LoVo (cell line): ENCODE measurements around the gene OIT3.
A peak's percentile ranks its signal among the peaks of the same experiment; 100 is the strongest.

ENCODE experiments used
- DNase-seq: peaks from one replicate; pipeline ENCODE4 v3.0.0-alpha.2; 2016; ENCODE audit warnings: low spot score

The OIT3 gene

DNA sequence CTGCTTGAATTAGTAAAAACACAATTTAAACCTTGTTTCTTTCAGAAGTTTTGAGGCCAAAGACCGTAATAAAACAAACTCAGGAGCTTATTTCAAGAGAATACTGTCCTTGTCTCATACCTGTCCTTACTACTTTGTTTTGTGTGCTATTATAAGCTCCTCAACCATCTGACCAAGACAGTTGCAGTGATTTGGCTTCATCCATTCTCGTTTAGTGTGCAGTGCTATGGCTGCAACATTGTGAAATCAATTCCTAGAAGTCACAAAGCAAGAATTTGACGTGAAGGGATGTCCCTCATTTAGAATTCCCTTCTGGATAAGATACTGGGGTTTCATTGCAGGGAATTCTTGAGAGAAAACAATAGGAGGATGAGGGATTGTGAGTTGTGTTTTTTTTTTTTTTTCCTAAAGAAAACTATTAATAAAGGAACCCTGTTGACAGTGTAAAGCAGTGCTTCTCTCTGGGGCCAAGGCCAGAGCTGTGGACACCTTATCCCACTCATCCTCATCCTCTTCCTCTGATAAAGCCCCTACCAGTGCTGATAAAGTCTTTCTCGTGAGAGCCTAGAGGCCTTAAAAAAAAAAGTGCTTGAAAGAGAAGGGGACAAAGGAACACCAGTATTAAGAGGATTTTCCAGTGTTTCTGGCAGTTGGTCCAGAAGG is at the start of gene OIT3:
OIT3 (plus strand) TSS at position 604 of the 663 bp plus-strand sequence. CDS start 60 bp downstream, outside the sequence.
- no peak for DNase-seq

GRCh38 chr10:72846238-72846637 is 47.3 kb upstream of the OIT3 start:
- DNase-seq: no peak

GRCh38 chr10:72847681-72848080 is 45.9 kb upstream of the OIT3 start:
- DNase-seq: no peak

DNA sequence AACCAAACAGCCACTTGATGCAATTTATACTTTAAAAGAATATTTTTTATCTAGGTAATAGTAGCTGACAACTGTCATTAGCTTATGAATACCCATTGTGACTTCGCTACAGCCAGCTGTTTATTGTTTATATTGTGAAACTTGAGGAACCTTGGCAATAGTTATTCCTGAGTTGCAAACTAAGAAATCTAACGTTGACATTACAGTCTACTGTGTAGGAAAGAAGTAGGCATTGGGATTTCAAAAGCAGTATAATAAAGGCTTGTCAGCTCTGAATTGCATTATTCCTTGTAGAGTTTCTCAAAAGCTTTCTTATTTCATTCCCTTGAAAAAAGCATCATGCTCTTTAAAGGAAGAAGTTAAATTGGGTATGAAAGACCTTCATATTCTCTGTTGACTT is 42.7 kb upstream of the OIT3 start:
- no peak for DNase-seq

DNA sequence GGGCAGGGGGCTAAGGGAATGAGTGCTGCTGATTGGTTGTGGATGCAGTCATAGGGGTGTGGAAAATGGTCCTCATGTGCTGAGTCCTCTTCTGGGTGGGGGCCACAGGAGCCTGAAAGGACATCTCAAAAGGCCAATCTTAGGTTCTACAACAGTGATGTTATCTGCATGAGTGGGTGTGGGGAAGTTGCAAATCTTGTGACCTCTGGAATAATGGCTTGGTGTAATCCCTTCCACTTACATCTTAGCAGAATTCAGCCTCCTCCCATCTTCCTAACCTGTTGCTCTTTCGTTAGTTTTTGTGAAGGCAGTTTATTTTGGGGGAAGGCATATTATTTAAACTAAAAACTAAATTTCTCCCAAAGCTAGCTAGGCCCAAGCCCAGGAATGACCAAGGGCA is 42.0 kb upstream of the OIT3 start:
- DNase-seq: no peak

- no peak for DNase-seq
Observed at GRCh38 chr10:72852508-72852907, 41.0 kb upstream of the OIT3 start.

DNA sequence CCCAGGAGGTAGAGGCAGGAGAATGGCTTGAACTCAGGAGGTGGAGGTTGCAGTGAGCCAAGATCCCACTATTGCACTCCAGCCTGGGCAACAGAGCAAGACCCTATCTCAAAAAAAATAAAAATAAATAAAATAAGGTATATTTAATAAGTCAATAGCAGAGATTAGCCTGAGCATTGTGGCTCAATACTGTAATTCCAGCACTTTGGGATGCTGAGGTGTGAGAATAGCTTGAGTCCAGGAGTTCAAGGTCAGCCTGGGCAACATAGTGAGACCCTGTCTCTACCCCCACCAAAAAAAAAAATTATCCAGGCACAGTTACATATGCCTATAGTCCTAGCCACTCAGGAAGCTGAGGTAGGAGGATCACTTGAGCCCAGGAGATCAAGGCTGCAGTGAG is 38.4 kb upstream of the OIT3 start:
- DNase-seq: no peak

- no peak for DNase-seq
Observed at GRCh38 chr10:72855790-72856189, 37.7 kb upstream of the OIT3 start.

DNA sequence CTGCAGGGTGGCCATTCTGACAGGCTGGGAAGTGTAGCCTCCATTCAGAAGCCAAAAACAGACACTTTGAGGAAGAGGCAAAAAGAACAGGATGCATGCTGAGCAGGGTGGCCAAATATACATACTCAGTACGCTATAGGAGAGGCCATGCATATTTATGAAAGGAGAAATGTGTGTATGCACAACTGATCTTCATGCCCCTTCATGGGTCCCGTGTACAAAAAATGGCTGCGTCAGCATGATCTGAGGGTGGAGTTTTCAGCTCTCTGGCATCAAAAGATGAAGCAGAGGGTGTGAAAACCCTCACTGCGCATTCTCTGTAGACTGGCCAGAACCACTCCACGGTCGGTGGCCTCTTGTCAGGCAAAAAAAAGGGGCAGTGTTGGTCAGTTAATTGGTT is 35.5 kb upstream of the OIT3 start:
- no peak for DNase-seq

GRCh38 chr10:72862957-72863356 is 30.6 kb upstream of the OIT3 start:
- no peak for DNase-seq

GRCh38 chr10:72875250-72876055 is 18.1 kb upstream of the OIT3 start:
- peak; percentile 42 for DNase-seq

- DNase-seq: no peak
Observed at GRCh38 chr10:72879245-72879644, 14.3 kb upstream of the OIT3 start.

GRCh38 chr10:72881291-72881690 is 12.2 kb upstream of the OIT3 start:
- no peak for DNase-seq

DNA sequence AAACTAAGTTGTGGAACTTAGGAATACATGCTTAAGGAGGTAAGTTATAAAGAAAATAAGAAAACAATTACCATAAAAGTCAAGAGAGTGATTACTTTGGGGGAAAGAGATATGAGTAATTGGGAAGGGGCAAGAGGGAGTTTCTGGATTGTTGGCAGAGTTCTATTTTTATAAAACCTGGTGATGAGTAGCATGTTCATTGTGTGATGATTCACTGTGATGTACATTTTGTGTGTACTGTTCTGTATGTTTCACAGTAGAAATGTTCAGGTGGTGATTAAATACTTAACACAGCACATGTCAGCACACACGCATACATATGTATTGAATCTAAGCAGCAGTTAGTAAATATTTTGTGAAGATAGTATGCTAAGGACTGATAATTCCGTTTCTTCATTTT is 9.7 kb upstream of the OIT3 start:
- no peak for DNase-seq

GRCh38 chr10:72885953-72886352 is 7.6 kb upstream of the OIT3 start:
- DNase-seq: no peak

DNA sequence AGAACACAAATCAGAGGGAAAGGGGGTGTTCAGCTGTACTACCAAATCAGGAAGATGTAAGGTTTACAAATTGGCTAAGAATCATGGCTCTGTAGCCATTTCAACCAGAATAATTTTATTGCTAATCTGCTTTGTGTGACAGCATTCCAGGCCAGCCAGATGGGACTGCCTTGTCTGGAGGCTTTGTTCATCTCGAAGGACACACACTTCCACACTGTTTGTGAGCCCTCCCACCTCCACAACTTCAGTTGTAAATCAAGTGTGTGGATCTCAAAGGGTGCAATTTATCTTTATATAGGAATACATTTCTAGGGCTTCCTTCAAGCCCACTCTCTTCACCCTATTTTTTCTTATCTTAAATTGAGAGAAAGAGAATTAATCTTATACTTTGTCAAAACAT is 6.9 kb upstream of the OIT3 start:
- DNase-seq: no peak

- no peak for DNase-seq
Observed at GRCh38 chr10:72887043-72887442, 6.5 kb upstream of the OIT3 start.

- no peak for DNase-seq
Observed at GRCh38 chr10:72888151-72888638, 5.3 kb upstream of the OIT3 start.

DNA sequence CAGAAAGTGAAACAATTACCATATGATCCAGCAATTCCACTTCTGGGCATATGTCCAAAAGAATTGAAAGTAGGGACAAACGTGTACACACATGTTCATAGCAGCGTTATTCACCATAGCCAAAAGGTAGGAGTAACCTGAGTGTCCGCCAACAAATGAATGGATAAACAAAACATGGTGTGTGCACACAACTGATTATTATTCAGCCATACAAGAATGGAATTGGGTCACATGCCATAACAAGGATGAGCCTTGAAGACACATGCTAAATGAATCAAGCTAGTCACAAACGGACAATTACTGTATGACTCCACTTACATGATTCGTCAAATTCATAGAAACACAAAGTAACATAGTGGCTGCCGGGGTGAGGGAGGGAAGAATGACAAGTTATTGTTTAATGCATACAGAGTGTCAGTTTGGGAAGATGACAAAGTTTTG is 4.1 kb upstream of the OIT3 start:
- no peak for DNase-seq

DNA sequence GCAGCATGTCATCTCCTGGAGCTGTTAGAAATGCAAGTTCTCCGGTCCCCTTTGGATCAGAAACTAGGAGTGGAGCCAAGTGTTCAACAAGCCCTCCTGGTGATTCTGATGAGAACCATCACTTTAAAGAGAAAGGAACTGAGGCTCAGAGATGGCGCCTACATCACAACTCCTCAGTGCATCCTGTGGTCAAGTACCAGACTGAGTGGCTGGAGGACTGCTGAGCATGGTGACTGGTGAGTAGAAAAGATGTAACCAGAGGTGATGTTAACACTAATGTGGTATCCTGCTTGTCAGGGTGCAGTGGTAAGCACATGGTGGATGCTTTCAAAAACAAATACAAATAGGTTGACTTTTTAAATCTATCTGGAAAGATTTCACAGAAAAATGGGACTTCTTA is 3.5 kb upstream of the OIT3 start:
- no peak for DNase-seq

DNA sequence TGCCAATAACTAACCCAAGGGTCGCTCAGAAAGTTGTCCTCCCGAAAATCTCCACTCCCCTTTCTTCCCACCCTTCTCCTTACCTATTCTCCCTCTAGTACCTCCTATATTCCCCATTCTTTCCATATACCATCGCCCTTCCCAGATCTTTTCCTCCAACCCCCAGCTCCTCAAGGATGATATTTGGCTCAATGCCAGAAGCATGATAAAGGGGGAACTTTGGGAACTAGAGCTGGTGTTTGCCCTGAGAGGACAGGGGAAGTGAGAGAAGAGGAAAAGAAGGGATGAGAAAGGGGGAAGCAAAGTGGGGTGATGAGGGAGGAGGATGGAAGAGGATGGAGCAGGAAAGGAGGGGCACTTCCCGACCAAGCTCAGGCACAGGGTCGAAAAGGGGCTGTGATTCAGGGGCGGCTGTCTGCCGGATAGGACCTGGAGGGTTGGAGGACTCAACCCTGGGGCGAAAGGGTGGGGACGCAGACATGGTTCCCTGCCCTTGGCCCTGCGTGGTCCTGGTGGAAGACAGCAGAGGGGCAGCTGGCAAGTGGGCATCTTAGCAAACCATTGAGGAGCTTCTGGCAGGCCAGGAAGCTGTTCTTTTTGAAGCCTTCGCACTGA is 1.8 kb downstream of the OIT3 start:
- no peak for DNase-seq

DNA sequence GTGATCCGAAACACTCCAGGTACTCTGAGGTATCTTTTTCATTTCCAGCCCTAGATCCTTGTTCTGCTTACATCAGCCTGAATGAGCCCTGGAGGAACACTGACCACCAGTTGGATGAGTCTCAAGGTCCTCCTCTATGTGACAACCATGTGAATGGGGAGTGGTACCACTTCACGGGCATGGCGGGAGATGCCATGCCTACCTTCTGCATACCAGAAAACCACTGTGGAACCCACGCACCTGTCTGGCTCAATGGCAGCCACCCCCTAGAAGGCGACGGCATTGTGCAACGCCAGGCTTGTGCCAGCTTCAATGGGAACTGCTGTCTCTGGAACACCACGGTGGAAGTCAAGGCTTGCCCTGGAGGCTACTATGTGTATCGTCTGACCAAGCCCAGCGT is 5.1 kb downstream of the OIT3 start:
- DNase-seq: no peak

- no peak for DNase-seq
Observed at GRCh38 chr10:72899545-72899944, 6.0 kb downstream of the OIT3 start.
